IMR-90 (cell line): ENCODE measurements around the gene NPNT. TPM values are rescaled to one million over a fixed set of nuclear protein-coding genes. Genes with fewer than 3 reads are reported as not detected.

Experiments
- ATAC-seq: fragments of 200-7000 bp; cut with Tn5 transposase; 2 replicates; pipeline ENCODE4 v1.9.1; 2020; ENCODE audit warnings: low read depth, mild to moderate bottlenecking, moderate library complexity
- BruUV-seq: library from RNA; stranded (reverse); fragments of 400-500 nt; replicated peaks from 2 replicates; lab custom pipeline; 2021; lab: Mats Ljungman, UMichigan
- CTCF ChIA-PET: fragments of 300-600 bp; formaldehyde crosslinking; extraction: SDS; loops from one replicate; lab custom pipeline; 2021; ENCODE audit warnings: antibody characterized with exemption; lab: Yijun Ruan, JAX
- POLR2A ChIA-PET: fragments of 300-600 bp; sonication (Branson Sonifier 250); formaldehyde crosslinking; loops from one replicate; lab custom pipeline; 2022; ENCODE audit warnings: antibody characterized with exemption; ENCODE audit not compliant: unreplicated experiment; lab: Charles Lee
- DNase-seq: peaks from one replicate; pipeline ENCODE4 v3.0.0; 2013
- H2AFZ ChIP-seq: replicated peaks from 2 replicates; pipeline ENCODE3; 2013; ENCODE audit warnings: low read length, mild to moderate bottlenecking; ENCODE audit not compliant: poor library complexity
- H2AK5ac ChIP-seq: 2 replicates; pipeline ENCODE4 v1.6.1; 2013; ENCODE audit warnings: low read depth, low read length, inconsistent platforms
- H2AK9ac ChIP-seq: replicated peaks from 2 replicates; pipeline ENCODE3; 2013; ENCODE audit warnings: mild to moderate bottlenecking, low read depth, low read length, moderate library complexity; ENCODE audit not compliant: poor library complexity
- H2BK120ac ChIP-seq: 2 replicates; pipeline ENCODE4 v1.6.1; 2013; ENCODE audit warnings: low read depth, low read length, inconsistent platforms
- H2BK15ac ChIP-seq: 3 replicates; pipeline ENCODE4 v1.6.1; 2013; ENCODE audit warnings: low read depth, low read length, inconsistent platforms
- H2BK20ac ChIP-seq: 2 replicates; pipeline ENCODE4 v1.6.1; 2013; ENCODE audit warnings: low read depth, mild to moderate bottlenecking, inconsistent platforms, low read length, moderate library complexity
- H2BK5ac ChIP-seq: 2 replicates; pipeline ENCODE4 v1.6.1; 2013; ENCODE audit warnings: mild to moderate bottlenecking, low read depth, low read length, inconsistent platforms; ENCODE audit not compliant: poor library complexity, severe bottlenecking
- H3K14ac ChIP-seq: replicated peaks from 2 replicates; pipeline ENCODE4 v1.6.1; 2013; ENCODE audit warnings: low read depth, low read length, inconsistent platforms
- H3K18ac ChIP-seq: 2 replicates; pipeline ENCODE4 v1.6.1; 2013; ENCODE audit warnings: low read depth, low read length, control low read depth
- H3K23ac ChIP-seq: 2 replicates; pipeline ENCODE4 v1.6.1; 2013; ENCODE audit warnings: low read depth, low read length, inconsistent platforms
- H3K27ac ChIP-seq: 2 replicates; pipeline ENCODE4 v1.5.1; 2013; ENCODE audit warnings: mild to moderate bottlenecking, control low read depth, low read length; ENCODE audit not compliant: insufficient read depth
- H3K27me3 ChIP-seq: 2 replicates; pipeline ENCODE4 v1.6.1; 2013; ENCODE audit warnings: low read length; ENCODE audit not compliant: control insufficient read depth, insufficient read depth
- H3K36me3 ChIP-seq: 2 replicates; pipeline ENCODE4 v1.6.1; 2013; ENCODE audit warnings: low read length, mixed read lengths; ENCODE audit not compliant: control insufficient read depth, insufficient read depth
- H3K4ac ChIP-seq: 2 replicates; pipeline ENCODE4 v1.6.1; 2013; ENCODE audit warnings: low read depth, low read length, inconsistent platforms
- H3K4me1 ChIP-seq: 2 replicates; pipeline ENCODE4 v1.6.1; 2013; ENCODE audit warnings: low read length, mixed read lengths; ENCODE audit not compliant: control insufficient read depth, insufficient read depth
- H3K4me2 ChIP-seq: 2 replicates; pipeline ENCODE4 v1.6.1; 2013; ENCODE audit warnings: low read depth, mild to moderate bottlenecking, control low read depth, low read length, moderate library complexity
- H3K4me3 ChIP-seq: 2 replicates; pipeline ENCODE4 v1.5.1; 2013; ENCODE audit warnings: low read depth, mild to moderate bottlenecking, control low read depth, low read length, moderate library complexity; ENCODE audit not compliant: insufficient read depth
- H3K56ac ChIP-seq: 2 replicates; pipeline ENCODE4 v1.6.1; 2013; ENCODE audit warnings: low read length, inconsistent platforms; ENCODE audit not compliant: insufficient read depth; ENCODE audit errors: extremely low read depth
- H3K79me1 ChIP-seq, 2 experiments: 2 replicates each; pipeline ENCODE4 v1.6.1; 2013; ENCODE audit warnings: low read length in 2 of 2, inconsistent platforms in 1 of 2, low read depth in 1 of 2
- H3K9ac ChIP-seq: 2 replicates; pipeline ENCODE4 v1.6.1; 2013; ENCODE audit warnings: low read depth, low read length, control low read depth
- H3K9me1 ChIP-seq: 2 replicates; pipeline ENCODE4 v1.6.1; 2013; ENCODE audit warnings: low read length, inconsistent platforms; ENCODE audit not compliant: insufficient read depth
- H3K9me3 ChIP-seq: 2 replicates; pipeline ENCODE4 v1.6.1; 2013; ENCODE audit warnings: low read length; ENCODE audit not compliant: control insufficient read depth, insufficient read depth
- H4K20me1 ChIP-seq: 2 replicates; pipeline ENCODE4 v1.6.1; 2013; ENCODE audit warnings: low read length, inconsistent platforms; ENCODE audit not compliant: insufficient read depth
- H4K5ac ChIP-seq: 2 replicates; pipeline ENCODE4 v1.6.1; 2013; ENCODE audit warnings: mild to moderate bottlenecking, low read depth, low read length, control low read depth
- H4K8ac ChIP-seq, 2 experiments: 2 replicates each; pipeline ENCODE4 v1.6.1; 2013; ENCODE audit warnings: low read depth in 2 of 2, low read length in 2 of 2, control low read depth in 1 of 2, inconsistent platforms in 1 of 2
- H4K91ac ChIP-seq: 2 replicates; pipeline ENCODE4 v1.6.1; 2013; ENCODE audit warnings: low read depth, low read length, inconsistent platforms; ENCODE audit not compliant: insufficient read depth
- SMC3 ChIP-seq: fragments of 150-350 bp; IDR thresholded peaks from 2 replicates; pipeline ENCODE4 v1.6.1; 2016; ENCODE audit warnings: low read depth, mild to moderate bottlenecking, antibody characterized with exemption, low read length, moderate library complexity
- WGBS, 2 experiments: methylation state at CpG; one replicate each; pipeline versions ENCODE4 v1.1.5 to v1.1.7; 2013; ENCODE audit warnings: missing lambda C conversion rate in 2 of 2; ENCODE audit not compliant: insufficient read length in 1 of 2; ENCODE audit errors: extremely low coverage in 2 of 2; 5-methylcytosine and 5-hydroxymethylcytosine counted together
- dilution Hi-C: fragments of 300-500 bp; cut with HindIII; formaldehyde crosslinking; loops from one replicate; pipeline ENCODE4 v1.14.3; 2018; ENCODE audit warnings: low sequenced_read_pairs; ENCODE audit not compliant: unreplicated experiment
- in situ Hi-C: fragments of 300-500 bp; cut with MboI; formaldehyde crosslinking; loops from 3 replicates; pipeline ENCODE4 v1.14.3; 2019; ENCODE audit warnings: low sequenced_read_pairs, inconsistent platforms, mixed read lengths
- intact Hi-C: fragments of 100-400 bp; cut with micrococcal nuclease; formaldehyde crosslinking; loops from 2 replicates; pipeline ENCODE4 v1.10.0; 2022
- polyA plus RNA-seq, 3 experiments: library from polyadenylated mRNA; depleted of rRNA; stranded (reverse); fragments of >200 nt; gene quantifications; 2 replicates each; pipeline ENCODE4 v1.2.3, GENCODE V29; 2012; ENCODE audit warnings: low replicate concordance in 1 of 3
- total RNA-seq: library from RNA; depleted of rRNA; stranded (reverse); fragments of >200 nt; gene quantifications from 2 replicates; pipeline ENCODE4 v1.2.3, GENCODE V29; 2012
- TF ChIP-seq, protein P1 (sequence below): fragments of 150-350 bp; IDR thresholded peaks from 2 replicates; pipeline ENCODE4 v1.6.1; 2017; ENCODE audit warnings: mild to moderate bottlenecking, antibody characterized with exemption, low read length, low read depth
- TF ChIP-seq, protein P2 (sequence below): fragments of 150-350 bp; IDR thresholded peaks from 2 replicates; pipeline ENCODE4 v1.6.1; 2016; ENCODE audit warnings: low read depth, mild to moderate bottlenecking, low read length, moderate library complexity, borderline replicate concordance

The NPNT gene
- total and polyA plus RNA-seq, 2 of the 4 experiments (the other 2 are of a cell fraction), result not detected

DNA sequence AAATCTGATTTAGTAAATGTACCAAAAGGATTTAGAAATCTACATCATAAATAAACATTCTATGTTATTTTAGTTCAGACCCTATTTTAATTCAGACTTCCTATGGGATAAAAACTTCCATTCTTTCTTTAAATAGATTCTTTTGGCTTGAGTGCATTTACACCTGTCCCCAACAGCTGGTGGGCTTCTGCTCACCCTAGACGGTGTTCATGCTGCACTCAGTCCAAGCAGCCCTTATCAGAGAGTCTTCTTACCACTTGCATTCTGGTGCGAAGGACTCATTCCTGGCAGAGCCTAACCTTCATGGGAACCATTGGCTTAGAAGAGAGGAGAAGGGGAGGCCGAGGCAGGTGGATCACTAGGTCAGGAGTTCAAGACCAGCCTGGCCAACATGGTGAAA is 57.3 kb downstream of the NPNT start:
- H2AK9ac ChIP-seq, result no peak overlapping the region
- no peaks in the 10 kb centered on the region for H3K9me3 ChIP-seq

More for the DNA sequence above, 57.3 kb downstream of the NPNT start:
- Histone ChIP-seq H2BK15ac (no peak overlapping the region), H3K36me3 (no peaks in the 10 kb centered on the region), H4K8ac (no peak overlapping the region), H3K79me1 (no peaks in the 10 kb centered on the region), H3K9me1 (no peaks in the 10 kb centered on the region), H3K56ac (no peak overlapping the region), H3K4me2 (no peak overlapping the region), H2AK5ac (no peak overlapping the region), H3K23ac (no peak overlapping the region), H3K4me1 (no peaks in the 10 kb centered on the region), H4K20me1 (no peaks in the 10 kb centered on the region), H3K4ac (no peak overlapping the region), H4K91ac (no peak overlapping the region), H3K27me3 (0 out of 2 replicates have a peak, but pooled peaks cover 4% of the 10 kb centered on the region), H3K9ac (no peak overlapping the region), H2BK5ac (no peak overlapping the region), H2AFZ (no peak overlapping the region), H2BK120ac (no peak overlapping the region), H3K18ac (no peak overlapping the region), H3K4me3 (no peak overlapping the region), H3K27ac (no peak overlapping the region), H4K5ac (no peak overlapping the region), H3K14ac (no peak overlapping the region), H2BK20ac (no peak overlapping the region)
- ATAC-seq, result no peak
- DNase-seq, result no peak
- dilution Hi-C loops (no loop called here), in situ Hi-C loops (no loop called here), intact Hi-C loops (no loop called here)
- CTCF ChIA-PET, result no interaction called here
- POLR2A ChIA-PET, result no interaction called here
- BruUV-seq, result no TSS peak
- TF ChIP-seq, protein P1, sequence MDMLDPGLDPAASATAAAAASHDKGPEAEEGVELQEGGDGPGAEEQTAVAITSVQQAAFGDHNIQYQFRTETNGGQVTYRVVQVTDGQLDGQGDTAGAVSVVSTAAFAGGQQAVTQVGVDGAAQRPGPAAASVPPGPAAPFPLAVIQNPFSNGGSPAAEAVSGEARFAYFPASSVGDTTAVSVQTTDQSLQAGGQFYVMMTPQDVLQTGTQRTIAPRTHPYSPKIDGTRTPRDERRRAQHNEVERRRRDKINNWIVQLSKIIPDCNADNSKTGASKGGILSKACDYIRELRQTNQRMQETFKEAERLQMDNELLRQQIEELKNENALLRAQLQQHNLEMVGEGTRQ, result no peak
- TF ChIP-seq, protein P2, sequence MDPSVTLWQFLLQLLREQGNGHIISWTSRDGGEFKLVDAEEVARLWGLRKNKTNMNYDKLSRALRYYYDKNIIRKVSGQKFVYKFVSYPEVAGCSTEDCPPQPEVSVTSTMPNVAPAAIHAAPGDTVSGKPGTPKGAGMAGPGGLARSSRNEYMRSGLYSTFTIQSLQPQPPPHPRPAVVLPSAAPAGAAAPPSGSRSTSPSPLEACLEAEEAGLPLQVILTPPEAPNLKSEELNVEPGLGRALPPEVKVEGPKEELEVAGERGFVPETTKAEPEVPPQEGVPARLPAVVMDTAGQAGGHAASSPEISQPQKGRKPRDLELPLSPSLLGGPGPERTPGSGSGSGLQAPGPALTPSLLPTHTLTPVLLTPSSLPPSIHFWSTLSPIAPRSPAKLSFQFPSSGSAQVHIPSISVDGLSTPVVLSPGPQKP, result no peak
- TF ChIP-seq SMC3, result no peak
- no CpG with 5 or more reads among the region's 3 CpGs for WGBS, 2 experiments
